UCSD-AML1 (cell line): ENCODE results near the gene MCF2L2.
A peak's percentile ranks its signal among the peaks of the same experiment; 100 is the strongest.

Experiments used
- DNase-seq: peaks from one replicate; lab custom pipeline; 2025; ENCODE audit not compliant: unreplicated experiment; lab: John Stamatoyannopoulos, UW

The MCF2L2 gene

GRCh38 chr3:183269345-183269744 is 159.1 kb downstream of the MCF2L2 start:
- no peak for DNase-seq

- no peak for DNase-seq
Measured at GRCh38 chr3:183268366-183268765, 160.1 kb downstream of the MCF2L2 start.

GRCh38 chr3:183267140-183267539 is 161.3 kb downstream of the MCF2L2 start:
- DNase-seq, result no peak

GRCh38 chr3:183266454-183266853 is 162.0 kb downstream of the MCF2L2 start:
- DNase-seq, result no peak

- no peak for DNase-seq
Measured at GRCh38 chr3:183265834-183266417, 162.5 kb downstream of the MCF2L2 start.

GRCh38 chr3:183265157-183265642 is 163.2 kb downstream of the MCF2L2 start:
- DNase-seq, result no peak

GRCh38 chr3:183264268-183264667 is 164.2 kb downstream of the MCF2L2 start:
- no peak for DNase-seq

GRCh38 chr3:183262875-183263378 is 165.5 kb downstream of the MCF2L2 start:
- no peak for DNase-seq

GRCh38 chr3:183261151-183261724 is 167.2 kb downstream of the MCF2L2 start:
- no peak for DNase-seq

- DNase-seq, result no peak
Measured at GRCh38 chr3:183260167-183260904, 168.1 kb downstream of the MCF2L2 start.

- no peak for DNase-seq
Measured at GRCh38 chr3:183259621-183260020, 168.8 kb downstream of the MCF2L2 start.

- DNase-seq, result no peak
Measured at GRCh38 chr3:183259087-183259486, 169.3 kb downstream of the MCF2L2 start.

- no peak for DNase-seq
Measured at GRCh38 chr3:183255348-183255730, 173.1 kb downstream of the MCF2L2 start.

- peak; percentile 44 for DNase-seq
Measured at GRCh38 chr3:183254487-183255347, 173.7 kb downstream of the MCF2L2 start.

- peak; percentile 58 for DNase-seq
Measured at GRCh38 chr3:183253528-183254486, 174.6 kb downstream of the MCF2L2 start.

- no peak for DNase-seq
Measured at GRCh38 chr3:183252973-183253527, 175.4 kb downstream of the MCF2L2 start, which contains the start of gene B3GNT5. Gene B3GNT5, plus strand, starts transcription at chr3:183253253. Its CDS starts 16,546 bp downstream, at chr3:183269799.

GRCh38 chr3:183252118-183252782 is 176.2 kb downstream of the MCF2L2 start:
- DNase-seq, result no peak

GRCh38 chr3:183249006-183249718 is 179.3 kb downstream of the MCF2L2 start:
- DNase-seq, result peak; percentile 30
